HEK293 (cell line): Measurements from ENCODE around the gene XRCC6.
A peak's percentile ranks its signal among the peaks of the same experiment; 100 is the strongest.

Experiments
- ELK4 ChIP-seq: IDR thresholded peaks from 2 replicates; pipeline ENCODE4 v1.6.1; 2011; ENCODE audit warnings: mild to moderate bottlenecking, low read depth, low read length, borderline replicate concordance
- GLI2 ChIP-seq: fragments of 450-650 bp; formaldehyde crosslinking; IDR thresholded peaks from 2 replicates; pipeline ENCODE4; 2017; ENCODE audit warnings: missing biosample characterization, missing genetic modification characterization, low read depth, borderline replicate concordance
- PRDM2 ChIP-seq: fragments of 450-650 bp; formaldehyde crosslinking; IDR thresholded peaks from 2 replicates; pipeline ENCODE4 v1.5.1; 2016; ENCODE audit warnings: missing biosample characterization, missing genetic modification characterization, borderline replicate concordance
- SETDB1 ChIP-seq: IDR thresholded peaks from one replicate; pipeline ENCODE4 v1.6.1; 2017; ENCODE audit warnings: mild to moderate bottlenecking, low read length, moderate library complexity, mixed read lengths; ENCODE audit not compliant: insufficient read length
- SP7 ChIP-seq: fragments of 450-650 bp; formaldehyde crosslinking; IDR thresholded peaks from 2 replicates; pipeline ENCODE4 v1.5.1; 2016; ENCODE audit warnings: missing biosample characterization, missing genetic modification characterization
- ZBTB11 ChIP-seq: fragments of 450-650 bp; formaldehyde crosslinking; conservative IDR thresholded peaks from 2 replicates; pipeline ENCODE4 v1.5.1; 2016; ENCODE audit warnings: low read depth, missing biosample characterization, missing genetic modification characterization
- ZFHX2 ChIP-seq: fragments of 450-650 bp; formaldehyde crosslinking; conservative IDR thresholded peaks from 2 replicates; pipeline ENCODE4 v1.5.1; 2016; ENCODE audit warnings: missing biosample characterization, missing genetic modification characterization
- ZNF112 ChIP-seq: fragments of 450-650 bp; formaldehyde crosslinking; IDR thresholded peaks from 2 replicates; pipeline ENCODE4 v1.5.0; 2017; ENCODE audit warnings: missing biosample characterization, missing genetic modification characterization
- ZNF133 ChIP-seq: fragments of 450-650 bp; formaldehyde crosslinking; IDR thresholded peaks from 2 replicates; pipeline ENCODE4 v1.5.1; 2016; ENCODE audit warnings: missing biosample characterization, missing genetic modification characterization
- ZNF140 ChIP-seq: fragments of 450-650 bp; formaldehyde crosslinking; IDR thresholded peaks from 2 replicates; pipeline ENCODE4 v1.5.1; 2016; ENCODE audit warnings: missing biosample characterization, missing genetic modification characterization
- ZNF184 ChIP-seq: fragments of 450-650 bp; IDR thresholded peaks from 2 replicates; pipeline ENCODE4 v1.5.1; 2018; ENCODE audit warnings: missing biosample characterization, mild to moderate bottlenecking, missing genetic modification characterization
- ZNF292 ChIP-seq: fragments of 450-650 bp; formaldehyde crosslinking; IDR thresholded peaks from 2 replicates; pipeline ENCODE4 v1.5.1; 2016; ENCODE audit warnings: low read depth, missing biosample characterization, missing genetic modification characterization, borderline replicate concordance
- ZNF324 ChIP-seq: fragments of 450-650 bp; formaldehyde crosslinking; IDR thresholded peaks from 2 replicates; pipeline ENCODE4 v1.5.1; 2016; ENCODE audit warnings: missing biosample characterization, missing genetic modification characterization
- ZNF341 ChIP-seq: fragments of 450-650 bp; formaldehyde crosslinking; IDR thresholded peaks from 2 replicates; pipeline ENCODE4; 2016; ENCODE audit warnings: low read depth, missing biosample characterization, missing genetic modification characterization
- ZNF37A ChIP-seq: fragments of 450-650 bp; IDR thresholded peaks from 2 replicates; pipeline ENCODE4 v1.5.1; 2018; ENCODE audit warnings: missing biosample characterization, missing genetic modification characterization
- ZNF48 ChIP-seq: fragments of 450-650 bp; formaldehyde crosslinking; IDR thresholded peaks from 2 replicates; pipeline ENCODE4 v1.5.1; 2016; ENCODE audit warnings: missing biosample characterization, missing genetic modification characterization
- ZNF518A ChIP-seq: fragments of 450-650 bp; formaldehyde crosslinking; conservative IDR thresholded peaks from 2 replicates; pipeline ENCODE4 v1.5.1; 2016; ENCODE audit warnings: low read depth, missing biosample characterization, missing genetic modification characterization
- ZNF530 ChIP-seq: fragments of 450-650 bp; formaldehyde crosslinking; IDR thresholded peaks from 2 replicates; pipeline ENCODE4 v1.5.1; 2016; ENCODE audit warnings: low read depth, missing biosample characterization, missing genetic modification characterization
- ZNF600 ChIP-seq: fragments of 450-650 bp; formaldehyde crosslinking; IDR thresholded peaks from 2 replicates; pipeline ENCODE4 v1.5.1; 2016; ENCODE audit warnings: missing biosample characterization, missing genetic modification characterization
- ZSCAN5A ChIP-seq: fragments of 450-650 bp; formaldehyde crosslinking; IDR thresholded peaks from 2 replicates; pipeline ENCODE4 v1.5.1; 2016; ENCODE audit warnings: missing biosample characterization, missing genetic modification characterization

Gene XRCC6

GRCh38 chr22:41621099-41621910, at the start of gene XRCC6 (continued):
- TF ChIP-seq ZNF133 (no peak), PRDM2 (no peak), ELK4 (no peak), ZNF518A (tag by site-specific recombination) (no peak; the same call in 1 of the 2 replicates), ZNF341 (tag by site-specific recombination) (peak; percentile 30; the same call in 1 of the 2 replicates), ZNF112 (tag by site-specific recombination) (no peak), SETDB1 (no peak), ZNF184 (tag by site-specific recombination) (no peak), ZNF530 (tag by site-specific recombination) (no peak), ZNF37A (tag by site-specific recombination) (no peak), ZNF140 (tag by site-specific recombination) (no peak), ZNF600 (peak; percentile 79), ZNF48 (tag by site-specific recombination) (no peak), ZNF292 (tag by site-specific recombination) (no peak), ZNF324 (peak; percentile 95), GLI2 (tag by site-specific recombination) (no peak), SP7 (tag by site-specific recombination) (peak; percentile 56), ZSCAN5A (tag by site-specific recombination) (peak; percentile 89), ZBTB11 (tag by site-specific recombination) (peak; percentile 42; the same call in 1 of the 2 replicates), ZFHX2 (tag by site-specific recombination) (peak; percentile 44; the same call in 1 of the 2 replicates)
